A673 (cell line): ENCODE data around the gene HAAO.

Experiments used
- CTCF ChIP-seq: fragments of 300-800, 200-600 bp; sonication (generic); conservative IDR thresholded peaks from 2 replicates; pipeline ENCODE4 v1.5.1; 2017; ENCODE audit warnings: low read depth, mild to moderate bottlenecking, antibody characterized with exemption, low read length, moderate library complexity, mixed read lengths
- EZH2 ChIP-seq: fragments of 200-600 bp; sonication (generic); IDR thresholded peaks from 2 replicates; pipeline ENCODE4 v1.6.1; 2017; ENCODE audit warnings: borderline replicate concordance, low read depth, mild to moderate bottlenecking, mixed read lengths, antibody characterized with exemption, low read length; ENCODE audit not compliant: poor library complexity, severe bottlenecking

- TF ChIP-seq CTCF (no peak), EZH2 (no peak)
Measured at GRCh38 chr2:42815726-42816125, 23.3 kb upstream of the HAAO start.
